HT-29 (cell line): ENCODE data around the gene GOLGA6A. TPM values are rescaled to one million over a fixed set of nuclear protein-coding genes. Genes with fewer than 3 reads are reported as not detected.
"Not testable (repeated sequence)": the region's sequence is repeated elsewhere in the genome, so short reads cannot be mapped to it uniquely, and the experiment has no call there.

Experiments
- DNase-seq: peaks from one replicate; pipeline ENCODE4 v3.0.0-alpha.2; 2015; ENCODE audit warnings: low spot score
- total RNA-seq: library from RNA; depleted of rRNA; stranded (reverse); fragments of >200 nt; shearing (Covaris generic); gene quantifications from 2 replicates; pipeline ENCODE4 v1.2.3, GENCODE V29; 2014

The GOLGA6A gene
- total RNA-seq, 1 experiment from 2014 or later: not detected

DNA sequence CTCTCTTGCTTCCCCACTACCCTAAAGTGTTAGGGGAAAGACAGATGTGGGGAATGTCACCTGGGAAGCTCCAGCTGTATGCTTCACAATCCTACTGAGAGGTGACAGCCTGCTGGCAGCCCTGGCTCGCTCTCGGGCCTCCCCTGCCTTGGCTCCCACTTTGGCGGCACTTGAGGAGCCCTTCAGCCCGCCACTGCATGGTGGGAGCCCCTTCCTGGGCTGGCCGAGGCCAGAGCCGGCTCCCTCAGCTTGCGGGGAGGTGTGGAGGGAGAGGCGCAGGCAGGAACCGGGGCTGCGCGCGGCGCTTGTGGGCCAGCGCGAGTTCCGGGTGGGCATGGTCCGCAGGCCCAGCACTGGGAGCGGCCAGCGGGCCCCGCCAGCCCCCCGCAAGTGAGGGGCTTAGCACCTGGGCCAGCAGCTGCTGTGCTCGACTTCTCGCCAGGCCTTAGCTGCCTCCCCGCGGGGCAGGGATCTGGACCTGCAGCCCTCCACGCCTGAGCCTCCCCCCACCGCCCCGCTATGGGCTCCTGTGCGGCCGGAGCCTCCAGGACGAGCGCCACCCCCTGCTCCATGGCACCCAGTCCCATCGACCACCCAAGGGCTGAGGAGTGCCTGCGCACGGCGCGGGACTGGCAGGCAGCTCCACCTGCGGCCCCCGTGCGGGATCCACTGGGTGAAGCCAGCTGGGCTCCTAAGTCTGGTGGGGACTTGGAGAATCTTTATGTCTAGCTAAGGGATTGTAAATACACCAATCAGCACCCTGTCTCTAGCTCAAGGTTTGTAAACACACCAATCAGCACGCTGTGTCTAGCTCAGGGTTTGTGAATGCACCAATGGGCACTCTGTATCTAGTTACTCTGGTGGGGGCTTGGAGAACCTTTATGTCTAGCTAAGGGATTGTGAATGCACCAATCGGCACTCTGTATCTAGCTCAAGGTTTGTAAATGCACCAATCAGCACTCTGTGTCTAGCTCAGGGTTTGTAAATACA, 29.8 kb downstream of the GOLGA6A start:
- DNase-seq: not testable (repeated sequence)

DNA sequence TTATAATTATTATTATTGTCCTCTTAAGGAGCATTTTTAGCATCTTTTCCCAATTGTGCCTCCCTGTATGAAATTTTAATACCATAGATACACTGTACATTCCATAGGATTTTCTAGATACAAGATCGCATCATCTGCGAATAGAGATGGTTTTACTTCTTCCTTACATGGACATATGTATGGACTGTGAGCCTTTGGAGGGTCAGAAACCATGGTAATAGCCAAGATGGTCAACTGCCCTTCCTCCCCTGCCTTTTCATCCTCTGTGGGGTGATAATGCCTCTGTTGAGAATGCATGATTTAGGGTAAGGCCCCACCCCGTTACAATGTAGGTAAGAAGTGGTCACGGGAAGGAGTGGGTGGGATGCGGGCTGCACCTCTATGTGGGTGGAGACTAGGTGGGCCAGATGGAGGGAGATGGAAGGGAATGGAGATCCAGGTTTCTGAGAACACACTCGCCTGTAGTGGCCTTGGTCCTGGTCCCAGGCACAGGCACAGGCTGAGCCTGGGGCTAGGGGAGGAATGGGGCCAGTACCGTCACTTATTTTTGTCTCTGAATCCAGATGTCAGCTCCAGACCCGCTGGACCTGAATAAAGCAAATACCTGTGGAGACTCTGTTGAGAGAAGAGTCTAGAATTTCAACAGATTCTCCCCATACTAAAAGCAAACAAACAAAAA, 31.7 kb downstream of the GOLGA6A start:
- DNase-seq: no peak

GRCh38 chr15:74050127-74050526, 32.2 kb downstream of the GOLGA6A start:
- no peak for DNase-seq

DNA sequence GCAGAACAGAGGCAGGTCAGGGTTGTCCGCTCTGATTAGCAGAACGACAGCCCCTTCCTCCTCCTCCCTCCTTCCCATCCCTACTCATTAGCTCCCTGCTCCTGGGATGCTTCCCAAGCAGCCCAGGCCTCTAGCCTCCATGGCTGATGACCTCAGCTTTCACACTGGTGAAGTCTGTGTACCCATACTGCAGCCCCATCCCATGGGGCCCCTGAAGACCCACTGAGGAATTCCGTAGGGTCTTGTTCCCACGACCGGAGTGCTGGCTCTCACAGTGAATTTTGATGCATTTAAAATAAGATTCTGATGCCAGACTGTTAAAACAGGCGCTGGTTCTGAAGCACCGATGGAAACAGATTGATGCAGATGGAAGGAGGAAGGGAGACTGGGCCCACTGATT, 36.1 kb downstream of the GOLGA6A start:
- DNase-seq: no peak

DNA sequence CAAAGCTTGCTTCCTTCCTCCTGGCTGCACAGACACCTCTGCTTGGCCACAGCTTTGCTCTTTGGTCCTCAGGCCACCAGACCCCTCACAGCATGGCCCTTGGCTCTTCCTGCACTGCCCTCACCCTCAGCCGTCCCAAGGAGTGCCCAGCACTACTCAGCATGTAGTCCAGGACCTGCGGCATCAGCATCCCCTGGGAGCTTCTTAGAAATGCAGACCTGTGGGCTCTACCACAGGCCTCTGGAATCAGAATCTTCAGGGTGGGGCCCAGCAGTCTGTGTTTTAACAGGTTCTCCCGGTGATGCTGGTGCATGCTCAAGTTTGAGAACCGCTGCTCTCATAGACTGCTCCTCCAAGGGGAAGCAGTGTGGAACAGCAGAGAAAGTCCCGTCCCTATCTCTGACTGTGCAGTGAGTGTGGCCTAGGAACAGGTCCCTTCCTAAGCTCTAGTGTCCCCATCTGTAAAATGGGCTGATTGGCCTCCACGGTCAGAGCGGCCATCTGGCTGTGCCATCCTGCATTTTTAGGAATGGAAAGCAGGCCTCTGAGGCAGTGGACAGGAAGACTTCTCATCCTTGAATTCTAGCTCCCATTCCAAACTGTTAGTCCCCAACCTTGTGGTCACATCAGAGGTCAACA, 36.6 kb downstream of the GOLGA6A start:
- no peak for DNase-seq

DNA sequence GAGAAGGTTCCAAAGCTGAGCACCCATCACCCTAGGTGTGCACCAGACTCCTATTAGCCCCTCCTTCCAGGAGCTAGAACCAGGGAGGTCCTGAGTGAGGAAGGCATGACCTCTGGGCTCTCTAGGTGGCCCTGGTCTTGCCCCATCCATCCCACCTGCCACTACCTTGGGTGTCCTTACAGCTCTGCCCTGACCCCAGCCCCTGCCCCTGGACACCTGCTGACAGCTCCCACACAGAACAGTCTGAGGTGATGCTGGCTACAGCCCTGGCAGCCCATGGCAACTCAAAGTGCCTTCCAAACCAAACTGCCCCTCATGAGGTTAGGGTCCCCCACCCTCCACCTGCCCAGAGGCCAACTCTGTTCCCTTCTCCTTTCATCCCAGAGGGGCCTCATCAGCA, 37.2 kb downstream of the GOLGA6A start:
- no peak for DNase-seq

DNA sequence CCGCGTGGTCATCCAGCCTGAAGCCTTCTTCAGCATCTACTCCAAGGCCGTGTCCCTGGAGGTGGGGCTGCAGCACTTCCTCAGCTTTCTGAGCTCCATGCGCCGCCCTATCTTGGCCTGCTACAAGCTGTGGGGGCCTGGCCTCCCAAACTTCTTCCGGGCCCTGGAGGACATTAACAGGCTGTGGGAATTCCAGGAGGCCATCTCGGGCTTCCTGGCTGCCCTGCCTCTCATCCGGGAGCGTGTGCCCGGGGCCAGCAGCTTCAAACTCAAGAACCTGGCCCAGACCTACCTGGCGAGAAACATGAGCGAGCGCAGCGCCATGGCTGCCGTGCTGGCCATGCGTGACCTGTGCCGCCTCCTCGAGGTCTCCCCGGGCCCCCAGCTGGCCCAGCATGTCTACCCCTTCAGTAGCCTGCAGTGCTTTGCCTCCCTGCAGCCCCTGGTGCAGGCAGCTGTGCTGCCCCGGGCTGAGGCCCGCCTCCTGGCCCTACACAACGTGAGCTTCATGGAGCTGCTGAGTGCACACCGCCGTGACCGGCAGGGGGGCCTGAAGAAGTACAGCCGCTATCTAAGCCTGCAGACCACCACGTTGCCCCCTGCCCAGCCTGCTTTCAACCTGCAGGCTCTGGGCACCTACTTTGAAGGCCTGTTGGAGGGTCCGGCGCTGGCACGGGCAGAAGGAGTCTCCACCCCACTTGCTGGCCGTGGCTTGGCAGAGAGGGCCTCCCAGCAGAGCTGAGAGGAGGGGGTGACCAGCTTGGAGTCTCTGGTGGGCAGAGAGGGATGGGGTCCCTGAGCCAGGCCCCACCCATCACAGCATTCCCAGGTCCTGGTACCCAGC, 37.9 kb downstream of the GOLGA6A start:
- no peak for DNase-seq

DNA sequence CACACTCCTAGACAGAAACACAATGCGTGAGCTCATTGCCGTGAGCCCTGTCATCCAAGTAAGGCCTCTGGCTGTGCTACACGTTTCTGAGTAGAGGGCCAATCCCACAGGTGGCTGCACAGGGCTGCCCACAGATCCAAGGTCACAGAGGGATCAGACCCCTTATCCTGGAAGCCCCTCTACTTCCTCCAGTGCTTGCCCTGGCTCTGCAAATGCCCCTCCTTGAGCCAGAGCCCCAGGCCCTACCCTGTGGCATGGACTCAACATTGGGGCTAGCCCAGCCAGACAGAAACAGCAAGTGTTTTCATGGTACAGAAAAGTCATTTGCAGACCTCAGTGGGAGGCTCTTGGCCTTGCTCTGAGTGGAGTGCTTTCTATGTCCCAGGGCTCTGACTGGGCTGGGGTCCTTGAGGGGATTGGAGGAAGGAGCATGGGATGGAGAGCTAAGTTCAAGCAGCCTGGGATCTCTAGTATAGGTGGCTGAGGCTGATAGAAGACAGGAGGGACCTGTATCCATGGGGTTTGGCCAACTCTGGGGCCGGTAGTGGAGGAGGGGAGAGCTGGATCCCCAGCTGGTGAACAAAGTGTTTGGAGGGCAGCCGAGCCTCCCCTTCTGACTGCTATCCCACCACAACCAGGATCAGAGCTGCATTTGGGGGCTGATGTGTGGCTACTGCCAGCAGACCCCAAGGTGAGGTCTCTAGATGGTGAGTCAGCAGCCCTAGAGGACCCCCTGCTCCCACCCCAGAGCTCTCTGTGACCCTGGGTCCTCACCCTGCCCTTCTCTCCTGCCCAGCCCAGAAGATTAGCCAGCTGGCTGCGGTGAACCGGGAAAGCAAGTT, 38.7 kb downstream of the GOLGA6A start:
- no peak for DNase-seq

- no peak for DNase-seq
Observed at GRCh38 chr15:74042603-74043424, 39.5 kb downstream of the GOLGA6A start.

GRCh38 chr15:74041777-74042435, 40.4 kb downstream of the GOLGA6A start:
- DNase-seq: no peak

GRCh38 chr15:74041311-74041756, 41.0 kb downstream of the GOLGA6A start:
- no peak for DNase-seq

DNA sequence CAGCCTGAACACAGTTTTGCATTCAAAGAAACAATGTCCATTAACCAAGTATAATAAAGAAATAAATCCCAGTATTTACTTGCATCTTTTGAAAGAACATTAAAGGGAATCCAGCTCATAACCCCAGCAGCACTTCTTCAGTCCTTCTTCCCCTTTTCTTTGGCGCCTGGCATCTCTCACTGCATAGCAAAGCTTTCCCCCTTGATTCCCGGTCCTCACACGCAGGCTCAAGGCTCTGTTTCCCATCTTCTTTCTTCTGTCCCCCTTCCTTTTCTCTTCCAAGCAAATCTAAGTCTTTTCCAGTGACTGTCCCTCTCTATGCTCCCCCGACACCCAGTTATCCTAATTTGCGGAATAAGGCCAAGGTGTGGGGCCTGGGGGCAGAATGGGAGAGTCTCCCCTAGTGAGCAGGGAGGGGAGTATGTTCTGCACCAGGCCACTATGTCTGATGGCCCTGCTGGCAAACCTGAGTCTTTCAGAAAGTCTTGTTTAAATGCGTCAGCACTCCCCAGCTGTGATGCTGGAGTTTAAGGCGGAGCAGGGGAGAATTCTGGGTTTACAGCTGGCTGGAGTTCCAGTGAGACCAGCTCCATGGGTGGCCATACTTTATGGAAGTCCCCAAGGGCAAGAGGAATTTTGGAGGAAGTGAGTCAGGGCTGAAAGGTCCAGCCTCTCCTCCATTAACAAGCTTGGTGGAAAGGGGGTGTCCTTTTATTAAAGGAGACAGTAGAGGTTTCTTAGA, 42.1 kb downstream of the GOLGA6A start:
- no peak for DNase-seq

GRCh38 chr15:74039656-74040010, 42.7 kb downstream of the GOLGA6A start:
- DNase-seq: no peak

DNA sequence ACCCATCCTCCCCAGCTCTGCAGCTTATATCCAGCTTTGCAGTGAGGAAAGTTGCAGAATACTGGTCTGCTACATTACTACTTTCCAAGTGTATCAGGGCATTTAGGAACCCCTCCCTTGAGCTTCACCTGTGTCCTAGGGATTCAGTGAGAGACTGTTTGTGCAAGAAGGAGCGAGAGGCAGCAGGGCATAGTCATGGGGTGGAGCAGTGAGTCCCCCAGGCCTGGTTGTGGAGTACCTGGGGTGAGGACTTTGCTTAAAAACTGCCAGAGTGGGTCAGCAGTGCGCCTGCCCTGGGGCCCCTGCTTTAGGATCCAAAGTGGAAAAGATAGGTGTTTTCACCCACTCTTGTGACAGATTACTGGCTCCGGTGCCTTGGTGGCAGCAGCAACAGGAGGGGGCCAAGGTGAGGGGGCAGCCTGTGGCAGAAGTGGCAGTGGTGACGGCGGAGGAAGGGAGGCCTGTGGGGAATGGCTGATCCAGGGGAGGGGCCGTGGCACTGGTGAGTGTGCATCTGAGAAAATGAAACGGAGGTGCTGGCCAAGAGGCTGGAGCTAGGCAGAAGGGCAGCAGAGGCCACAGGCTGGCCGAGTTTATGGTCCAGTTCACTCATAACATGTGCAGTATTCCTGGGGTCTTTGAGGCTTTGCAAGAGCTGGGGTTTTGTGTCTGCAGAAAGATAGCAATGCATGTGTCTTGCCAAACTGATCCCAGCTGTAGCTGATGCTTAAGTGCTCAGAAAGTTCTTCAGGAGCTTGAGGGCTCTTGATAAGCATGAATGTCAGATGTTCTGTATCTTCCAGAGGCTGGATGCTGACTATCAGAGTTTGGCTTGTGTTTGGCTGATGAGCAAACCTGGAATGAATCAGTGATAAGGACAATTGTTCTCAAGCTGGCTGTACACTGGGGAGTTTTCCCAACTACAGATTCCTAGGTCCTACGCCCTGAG, 43.4 kb downstream of the GOLGA6A start:
- no peak for DNase-seq

GRCh38 chr15:74037171-74038117, 44.9 kb downstream of the GOLGA6A start:
- DNase-seq: no peak
